ENCODE measurements around the gene PNMA1. TPM values are rescaled to one million over a fixed set of nuclear protein-coding genes. Genes with fewer than 3 reads are reported as not detected.

The PNMA1 gene
- total and polyA plus RNA-seq, 2 of the 13 experiments (the other 11 are each of a cell fraction or from before 2014, with no cell fraction given), result 7.0 to 8.3 TPM

DNA sequence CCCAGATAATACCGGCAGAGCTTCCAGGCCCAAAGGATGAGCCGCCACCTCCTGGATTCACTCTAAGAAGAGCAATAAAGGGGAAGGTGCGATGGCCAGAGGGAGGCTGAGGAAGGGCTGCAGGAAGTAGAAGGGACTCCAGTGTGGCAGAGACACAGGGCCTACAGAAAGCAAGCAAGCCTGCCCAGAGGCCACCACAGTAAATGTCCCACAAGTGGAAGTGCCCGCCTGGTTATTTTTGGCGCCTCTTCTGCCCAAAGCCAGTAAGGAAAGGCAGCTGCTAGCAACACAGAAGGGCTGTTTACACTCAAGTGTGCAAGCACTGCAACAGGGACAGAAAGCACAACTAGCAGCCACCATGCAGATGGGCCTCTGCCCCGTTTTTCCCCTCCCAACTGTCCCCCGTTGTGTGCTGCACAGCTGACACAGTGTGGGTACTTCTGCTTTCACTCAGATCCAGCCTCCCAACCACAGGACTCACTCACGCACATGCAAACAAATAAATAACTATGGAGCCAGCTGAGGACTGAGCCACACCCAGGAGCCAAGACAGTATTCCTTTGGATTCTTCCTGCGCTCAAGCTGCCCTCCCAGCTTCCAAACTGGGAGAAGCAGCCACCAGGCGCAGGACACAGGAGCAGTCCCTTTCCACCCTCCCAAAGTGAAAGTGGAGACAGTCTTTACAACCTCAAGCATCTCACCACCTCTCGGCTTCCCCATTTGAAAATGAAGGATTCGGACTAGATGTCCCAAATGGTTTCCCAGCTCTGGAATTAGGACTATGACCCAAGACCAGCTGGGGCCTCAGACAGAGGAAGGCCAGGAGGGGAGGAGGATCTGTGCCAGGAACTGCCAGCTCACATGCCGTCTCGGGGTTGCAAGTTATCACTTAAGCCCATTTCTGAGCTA is 40.0 kb upstream of the PNMA1 start (continued):
- TF ChIP-seq, protein P1, sequence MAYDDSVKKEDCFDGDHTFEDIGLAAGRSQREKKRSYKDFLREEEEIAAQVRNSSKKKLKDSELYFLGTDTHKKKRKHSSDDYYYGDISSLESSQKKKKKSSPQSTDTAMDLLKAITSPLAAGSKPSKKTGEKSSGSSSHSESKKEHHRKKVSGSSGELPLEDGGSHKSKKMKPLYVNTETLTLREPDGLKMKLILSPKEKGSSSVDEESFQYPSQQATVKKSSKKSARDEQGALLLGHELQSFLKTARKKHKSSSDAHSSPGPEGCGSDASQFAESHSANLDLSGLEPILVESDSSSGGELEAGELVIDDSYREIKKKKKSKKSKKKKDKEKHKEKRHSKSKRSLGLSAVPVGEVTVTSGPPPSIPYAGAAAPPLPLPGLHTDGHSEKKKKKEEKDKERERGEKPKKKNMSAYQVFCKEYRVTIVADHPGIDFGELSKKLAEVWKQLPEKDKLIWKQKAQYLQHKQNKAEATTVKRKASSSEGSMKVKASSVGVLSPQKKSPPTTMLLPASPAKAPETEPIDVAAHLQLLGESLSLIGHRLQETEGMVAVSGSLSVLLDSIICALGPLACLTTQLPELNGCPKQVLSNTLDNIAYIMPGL (CRISPR knock-in tag; IDR thresholded peaks at IDR 0.05; ENCODE audit: borderline replicate concordance in 1 of 2, low read depth in 1 of 2), result no peak
- no peak for TF ChIP-seq MIXL1 (CRISPR knock-in tag; IDR thresholded peaks at IDR 0.05)
- peak; percentile 34; the same call in 1 of the 2 replicates for TF ChIP-seq THAP9 (CRISPR knock-in tag; IDR thresholded peaks at IDR 0.05; ENCODE audit: borderline replicate concordance)
- no peak for TF ChIP-seq ZNF547 (CRISPR knock-in tag; IDR thresholded peaks at IDR 0.05)
- no peak for TF ChIP-seq ZNF556 (CRISPR knock-in tag; IDR thresholded peaks at IDR 0.05; ENCODE audit: borderline replicate concordance)
- no peak for TF ChIP-seq SP4 (CRISPR knock-in tag; IDR thresholded peaks at IDR 0.05)
- TF ChIP-seq MAFK (conservative IDR thresholded peaks at IDR 0.05 in 1 of 2, IDR thresholded peaks at IDR 0.05 in 1 of 2; ENCODE audit: low read length in 2 of 2), result no peak
- no peak for TF ChIP-seq ZBTB44 (CRISPR knock-in tag; IDR thresholded peaks at IDR 0.05)
- peak; percentile 15; the same call in 1 of the 2 replicates for TF ChIP-seq ZNF749 (CRISPR knock-in tag; IDR thresholded peaks at IDR 0.05; ENCODE audit: borderline replicate concordance)
- TF ChIP-seq SALL1 (CRISPR knock-in tag; IDR thresholded peaks at IDR 0.05), result no peak
- no peak for TF ChIP-seq ZNF501 (CRISPR knock-in tag; IDR thresholded peaks at IDR 0.05)
- TF ChIP-seq NCOA5 (CRISPR knock-in tag; IDR thresholded peaks at IDR 0.05), result no peak
- TF ChIP-seq, protein P2, sequence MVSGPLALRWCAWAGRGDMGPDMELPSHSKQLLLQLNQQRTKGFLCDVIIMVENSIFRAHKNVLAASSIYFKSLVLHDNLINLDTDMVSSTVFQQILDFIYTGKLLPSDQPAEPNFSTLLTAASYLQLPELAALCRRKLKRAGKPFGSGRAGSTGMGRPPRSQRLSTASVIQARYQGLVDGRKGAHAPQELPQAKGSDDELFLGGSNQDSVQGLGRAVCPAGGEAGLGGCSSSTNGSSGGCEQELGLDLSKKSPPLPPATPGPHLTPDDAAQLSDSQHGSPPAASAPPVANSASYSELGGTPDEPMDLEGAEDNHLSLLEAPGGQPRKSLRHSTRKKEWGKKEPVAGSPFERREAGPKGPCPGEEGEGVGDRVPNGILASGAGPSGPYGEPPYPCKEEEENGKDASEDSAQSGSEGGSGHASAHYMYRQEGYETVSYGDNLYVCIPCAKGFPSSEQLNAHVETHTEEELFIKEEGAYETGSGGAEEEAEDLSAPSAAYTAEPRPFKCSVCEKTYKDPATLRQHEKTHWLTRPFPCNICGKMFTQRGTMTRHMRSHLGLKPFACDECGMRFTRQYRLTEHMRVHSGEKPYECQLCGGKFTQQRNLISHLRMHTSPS (CRISPR knock-in tag; IDR thresholded peaks at IDR 0.05; ENCODE audit: low read depth), result no peak
- TF ChIP-seq GABPA (IDR thresholded peaks at IDR 0.05; ENCODE audit: low read depth, low read length), result 0 out of 2 replicates have a peak, but pooled peaks have one; percentile 3
- no peak; the same call in 1 of the 2 replicates for TF ChIP-seq GABPA (CRISPR knock-in tag; IDR thresholded peaks at IDR 0.05; ENCODE audit: low read depth)
- no peak for TF ChIP-seq JUN (CRISPR knock-in tag; IDR thresholded peaks at IDR 0.05)
- no peak for TF ChIP-seq ZFP1 (CRISPR knock-in tag; IDR thresholded peaks at IDR 0.05)
- no peak for TF ChIP-seq MXD4 (CRISPR knock-in tag; IDR thresholded peaks at IDR 0.05)

Data from HepG2 (cell line).